Tibial artery (tissue), 4 donors: ENCODE results near the gene LLCFC1.

Source experiments
- DNase-seq, 2 donors: peaks; one replicate each; pipeline ENCODE4 v3.0.0-alpha.2; 2019
- H3K27ac ChIP-seq, 2 donors: fragments of 200-600 bp; sonication (generic) in 1 of 2; 1 replicate in 1 of 2; 2 replicates in 1 of 2; pipeline ENCODE4 v1.5.1; 2018 to 2019; ENCODE audit warnings: mild to moderate bottlenecking in 1 of 2
- H3K27me3 ChIP-seq, 2 donors: fragments of 200-600 bp; sonication (generic) in 1 of 2; one replicate each; pipeline versions ENCODE4 v1.5.1 to v1.6.0; 2016 to 2019
- H3K36me3 ChIP-seq, 3 donors: fragments of 200-600 bp; sonication (generic) in 2 of 3; one replicate each; pipeline ENCODE4 v1.5.1; 2016 to 2019; ENCODE audit warnings: mild to moderate bottlenecking in 2 of 3
- H3K4me1 ChIP-seq, 4 donors: fragments of 200-600 bp; sonication (generic) in 2 of 4; 1 replicate in 3 of 4; 2 replicates in 1 of 4; pipeline ENCODE4 v1.5.1; 2016 to 2019
- H3K4me3 ChIP-seq, 2 donors: fragments of 200-600 bp; sonication (generic) in 1 of 2; 1 replicate in 1 of 2; 2 replicates in 1 of 2; pipeline ENCODE4 v1.5.1; 2018 to 2019; ENCODE audit warnings: mild to moderate bottlenecking in 2 of 2
- H3K9me3 ChIP-seq, 3 donors: fragments of 200-600 bp; sonication (generic) in 1 of 3; one replicate each; pipeline ENCODE4 v1.5.1; 2016 to 2019
- intact Hi-C: fragments of 100-400 bp; cut with DNase I; formaldehyde crosslinking; loops from one replicate; pipeline ENCODE4 v1.15.0; 2023; ENCODE audit warnings: low total_unique reads
- TF ChIP-seq, protein P1 (sequence below), 2 experiments: fragments of 200-600 bp in 1 of 2; fragments of 450-650 bp in 1 of 2; IDR thresholded peaks; one replicate each; pipeline ENCODE4 v1.5.1; 2017 to 2019; ENCODE audit warnings: antibody characterized with exemption in 2 of 2, mild to moderate bottlenecking in 1 of 2, moderate library complexity in 1 of 2

LLCFC1 gene

DNA sequence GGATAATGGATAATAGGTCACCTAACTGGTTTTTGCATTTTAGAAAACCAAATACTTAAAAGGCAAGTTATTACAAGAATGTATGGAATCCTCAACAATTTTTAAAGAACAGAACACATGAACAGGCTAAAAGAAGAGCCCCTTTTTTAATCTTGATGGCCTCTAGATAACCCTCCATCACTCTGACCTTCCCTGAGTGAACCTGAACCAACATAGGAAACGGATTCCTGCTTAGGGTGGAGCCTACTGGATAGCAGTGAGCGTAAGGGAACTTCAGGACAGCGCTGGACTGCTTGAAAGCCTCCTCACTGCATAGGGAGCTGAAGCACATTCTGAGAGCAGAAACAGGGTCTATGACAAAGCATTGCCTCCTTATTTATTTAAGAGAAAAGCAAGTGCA lies 26.2 kb upstream of the LLCFC1 start:
- intact Hi-C loops: no loop called here
- Histone ChIP-seq H3K36me3 (no peaks in the 10 kb centered on the region), H3K9me3 (no peaks in the 10 kb centered on the region), H3K4me1 (no peaks in the 10 kb centered on the region), H3K27ac (no peak overlapping the region), H3K4me3 (no peak overlapping the region), H3K27me3 (peaks cover 0 to 13% of the 10 kb centered on the region in 2 donors)
- no peak for DNase-seq
- TF ChIP-seq, protein P1, sequence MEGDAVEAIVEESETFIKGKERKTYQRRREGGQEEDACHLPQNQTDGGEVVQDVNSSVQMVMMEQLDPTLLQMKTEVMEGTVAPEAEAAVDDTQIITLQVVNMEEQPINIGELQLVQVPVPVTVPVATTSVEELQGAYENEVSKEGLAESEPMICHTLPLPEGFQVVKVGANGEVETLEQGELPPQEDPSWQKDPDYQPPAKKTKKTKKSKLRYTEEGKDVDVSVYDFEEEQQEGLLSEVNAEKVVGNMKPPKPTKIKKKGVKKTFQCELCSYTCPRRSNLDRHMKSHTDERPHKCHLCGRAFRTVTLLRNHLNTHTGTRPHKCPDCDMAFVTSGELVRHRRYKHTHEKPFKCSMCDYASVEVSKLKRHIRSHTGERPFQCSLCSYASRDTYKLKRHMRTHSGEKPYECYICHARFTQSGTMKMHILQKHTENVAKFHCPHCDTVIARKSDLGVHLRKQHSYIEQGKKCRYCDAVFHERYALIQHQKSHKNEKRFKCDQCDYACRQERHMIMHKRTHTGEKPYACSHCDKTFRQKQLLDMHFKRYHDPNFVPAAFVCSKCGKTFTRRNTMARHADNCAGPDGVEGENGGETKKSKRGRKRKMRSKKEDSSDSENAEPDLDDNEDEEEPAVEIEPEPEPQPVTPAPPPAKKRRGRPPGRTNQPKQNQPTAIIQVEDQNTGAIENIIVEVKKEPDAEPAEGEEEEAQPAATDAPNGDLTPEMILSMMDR (IDR thresholded peaks at IDR 0.05): no peak

DNA sequence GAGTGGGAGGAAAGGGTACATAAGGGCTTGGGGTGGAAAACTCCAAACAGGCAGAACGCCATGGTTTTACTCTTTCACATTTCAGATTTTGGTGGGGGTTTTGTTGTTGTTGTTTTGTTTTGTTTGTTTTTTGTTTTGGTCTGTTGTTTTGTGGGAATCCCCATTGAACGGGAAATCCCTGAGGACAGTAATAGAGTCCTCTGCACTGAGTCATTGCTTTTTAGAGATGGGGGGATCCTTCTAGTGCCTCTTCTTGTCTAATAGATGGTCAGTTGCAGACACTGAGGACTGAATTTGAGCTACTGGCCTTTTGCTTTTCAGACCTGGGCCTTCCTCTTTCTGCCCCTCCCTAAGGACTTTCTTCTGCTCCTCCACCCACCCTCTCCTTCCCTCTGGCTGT lies 25.7 kb upstream of the LLCFC1 start:
- Histone ChIP-seq H3K4me3 (no peak overlapping the region), H3K36me3 (no peaks in the 10 kb centered on the region), H3K9me3 (no peaks in the 10 kb centered on the region), H3K27me3 (peaks cover 0 to 12% of the 10 kb centered on the region in 2 donors), H3K27ac (no peak overlapping the region), H3K4me1 (no peaks in the 10 kb centered on the region)
- TF ChIP-seq, protein P1 (IDR thresholded peaks at IDR 0.05): no peak
- DNase-seq: no peak
- intact Hi-C loops: no loop called here

DNA sequence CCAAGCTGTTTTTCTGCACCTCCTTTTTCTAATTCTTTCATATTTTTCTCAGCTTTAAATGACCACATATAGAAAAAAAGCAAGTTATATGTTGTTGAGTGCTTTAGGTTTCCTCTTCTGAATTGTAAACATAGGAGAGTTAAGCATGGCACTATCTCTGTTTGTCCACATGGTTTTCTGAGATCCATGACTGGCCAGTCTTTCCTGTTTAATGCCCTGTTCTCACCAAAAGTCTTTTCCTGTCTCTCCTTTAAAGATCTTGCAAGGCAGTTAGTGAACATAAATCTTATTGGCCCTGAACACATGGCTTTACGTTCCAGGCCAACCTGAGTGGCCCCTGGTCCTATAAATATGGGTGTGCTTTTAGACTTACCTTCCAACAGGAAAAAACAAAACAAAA lies 25.2 kb upstream of the LLCFC1 start:
- Histone ChIP-seq H3K9me3 (no peaks in the 10 kb centered on the region), H3K4me1 (no peaks in the 10 kb centered on the region), H3K27ac (no peak overlapping the region), H3K36me3 (no peaks in the 10 kb centered on the region), H3K4me3 (no peak overlapping the region), H3K27me3 (peaks cover 0 to 16% of the 10 kb centered on the region in 2 donors)
- TF ChIP-seq, protein P1 (IDR thresholded peaks at IDR 0.05): no peak
- intact Hi-C loops: no loop called here
- DNase-seq: no peak

DNA sequence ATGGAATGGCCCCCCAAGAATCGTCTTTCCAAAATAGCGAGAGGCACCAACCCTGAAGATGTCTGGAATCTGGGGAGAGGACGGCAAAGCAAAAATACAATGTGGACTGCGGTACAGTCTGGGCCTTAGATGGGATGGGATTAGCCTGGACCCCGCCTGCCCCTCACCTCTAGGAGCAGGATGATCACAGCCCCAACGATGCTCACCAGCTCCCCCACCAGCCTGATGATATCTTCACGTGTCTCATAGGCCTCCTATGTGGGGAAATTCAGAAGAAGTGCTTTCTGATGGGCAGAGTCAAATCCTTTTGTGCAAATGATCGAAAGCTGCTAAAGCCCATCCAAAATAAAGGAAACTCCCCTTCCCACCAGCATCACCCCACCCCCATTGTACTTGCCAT lies 24.0 kb upstream of the LLCFC1 start:
- Histone ChIP-seq H3K9me3 (no peaks in the 10 kb centered on the region), H3K4me3 (no peak overlapping the region), H3K36me3 (no peaks in the 10 kb centered on the region), H3K27ac (no peak overlapping the region), H3K4me1 (no peaks in the 10 kb centered on the region), H3K27me3 (peaks cover 0 to 16% of the 10 kb centered on the region in 2 donors)
- DNase-seq: no peak
- intact Hi-C loops: no loop called here
- TF ChIP-seq, protein P1 (IDR thresholded peaks at IDR 0.05): no peak

DNA sequence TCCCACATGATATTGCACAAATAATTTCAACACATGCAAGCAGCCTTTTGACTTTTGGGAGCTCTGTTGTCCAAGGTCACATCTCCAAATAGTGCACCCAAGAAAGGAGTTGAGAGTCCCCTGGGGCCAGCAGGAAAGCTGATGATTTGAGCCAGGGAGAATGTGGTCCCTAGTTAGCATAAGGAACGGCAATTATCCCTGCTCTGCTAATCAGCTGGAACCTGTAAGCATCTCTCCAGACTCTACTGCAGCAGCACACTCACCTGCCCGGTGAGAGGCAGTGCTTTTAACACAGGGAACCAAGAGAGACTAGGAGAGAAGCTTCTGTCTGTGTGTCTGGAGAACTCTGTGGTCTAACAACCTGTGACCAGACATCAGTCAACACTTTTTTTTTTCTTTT lies 22.8 kb upstream of the LLCFC1 start:
- TF ChIP-seq, protein P1 (IDR thresholded peaks at IDR 0.05): no peak
- Histone ChIP-seq H3K27ac (no peak overlapping the region), H3K27me3 (peaks cover 0 to 16% of the 10 kb centered on the region in 2 donors), H3K4me1 (no peaks in the 10 kb centered on the region), H3K9me3 (no peaks in the 10 kb centered on the region), H3K4me3 (no peak overlapping the region), H3K36me3 (no peaks in the 10 kb centered on the region)
- no peak for DNase-seq
- intact Hi-C loops: no loop called here

DNA sequence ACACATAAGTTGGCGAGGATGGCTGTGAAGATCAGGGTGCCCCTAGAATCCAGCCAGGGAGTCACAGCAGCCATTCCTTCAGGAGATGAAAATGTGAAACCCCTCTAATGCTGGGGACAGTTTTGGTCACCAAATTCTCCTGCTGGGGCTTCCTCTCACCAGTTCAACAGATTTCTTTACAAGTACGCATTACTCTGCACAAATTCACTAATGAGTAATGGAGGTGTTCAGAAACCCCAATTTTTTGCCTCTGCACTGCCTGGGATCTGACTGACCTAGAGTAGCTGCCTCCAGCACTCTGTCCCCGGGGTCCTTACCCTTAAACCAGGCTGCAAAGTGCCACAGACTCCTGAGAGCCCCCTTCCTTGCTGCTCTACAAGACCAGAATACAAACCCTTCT lies 21.8 kb upstream of the LLCFC1 start:
- H3K4me3 ChIP-seq: no peak overlapping the region
- H3K27me3 ChIP-seq: peaks cover 0 to 12% of the 10 kb centered on the region in 2 donors
- no peaks in the 10 kb centered on the region for H3K36me3 ChIP-seq
- intact Hi-C loops: no loop called here
- DNase-seq: no peak
- no peaks in the 10 kb centered on the region for H3K4me1 ChIP-seq
- TF ChIP-seq, protein P1 (IDR thresholded peaks at IDR 0.05): no peak
- no peak overlapping the region for H3K27ac ChIP-seq
- H3K9me3 ChIP-seq: no peaks in the 10 kb centered on the region
